PFSK-1 (cell line): ENCODE data around the gene FBXL2. TPM values are rescaled to one million over a fixed set of nuclear protein-coding genes. Genes with fewer than 3 reads are reported as not detected.

Experiments
- FOXP2 ChIP-seq: optimal IDR thresholded peaks from 2 replicates; pipeline ENCODE3; 2011; ENCODE audit warnings: borderline replicate concordance, control low read depth, inconsistent platforms; ENCODE audit not compliant: insufficient read depth; ENCODE audit errors: extremely low read length, extremely low read depth
- POLR2AphosphoS5 ChIP-seq: IDR thresholded peaks from 2 replicates; pipeline ENCODE4 v1.6.1; 2012; ENCODE audit warnings: low read depth, mild to moderate bottlenecking, control low read depth, low read length, moderate library complexity
- SIN3A ChIP-seq: IDR thresholded peaks from 2 replicates; pipeline ENCODE4 v1.6.1; 2012; ENCODE audit warnings: mild to moderate bottlenecking, low read length, moderate library complexity, borderline replicate concordance; ENCODE audit not compliant: insufficient read depth
- TAF1 ChIP-seq: IDR thresholded peaks from 2 replicates; pipeline ENCODE4 v1.6.1; 2012; ENCODE audit warnings: low read length, control low read depth, borderline replicate concordance; ENCODE audit not compliant: insufficient read depth
- polyA plus RNA-seq: library from polyadenylated mRNA; unstranded; fragments of >200 nt; gene quantifications from one replicate; pipeline ENCODE4 v1.2.1, GENCODE V29; 2012; ENCODE audit warnings: low read depth, missing spikeins; ENCODE audit not compliant: insufficient read length
- TF ChIP-seq, protein P1 (sequence below), 2 experiments: IDR thresholded peaks; 2 replicates each; pipeline versions ENCODE4 v1.6.1 to v1.8.0; 2011 to 2012; ENCODE audit warnings: low read depth in 2 of 2, low read length in 2 of 2, control low read depth in 1 of 2, inconsistent platforms in 1 of 2, mild to moderate bottlenecking in 1 of 2, moderate library complexity in 1 of 2; ENCODE audit not compliant: insufficient read depth in 1 of 2

The FBXL2 gene
- polyA plus RNA-seq = 2.3 TPM

- TF ChIP-seq, protein P1, sequence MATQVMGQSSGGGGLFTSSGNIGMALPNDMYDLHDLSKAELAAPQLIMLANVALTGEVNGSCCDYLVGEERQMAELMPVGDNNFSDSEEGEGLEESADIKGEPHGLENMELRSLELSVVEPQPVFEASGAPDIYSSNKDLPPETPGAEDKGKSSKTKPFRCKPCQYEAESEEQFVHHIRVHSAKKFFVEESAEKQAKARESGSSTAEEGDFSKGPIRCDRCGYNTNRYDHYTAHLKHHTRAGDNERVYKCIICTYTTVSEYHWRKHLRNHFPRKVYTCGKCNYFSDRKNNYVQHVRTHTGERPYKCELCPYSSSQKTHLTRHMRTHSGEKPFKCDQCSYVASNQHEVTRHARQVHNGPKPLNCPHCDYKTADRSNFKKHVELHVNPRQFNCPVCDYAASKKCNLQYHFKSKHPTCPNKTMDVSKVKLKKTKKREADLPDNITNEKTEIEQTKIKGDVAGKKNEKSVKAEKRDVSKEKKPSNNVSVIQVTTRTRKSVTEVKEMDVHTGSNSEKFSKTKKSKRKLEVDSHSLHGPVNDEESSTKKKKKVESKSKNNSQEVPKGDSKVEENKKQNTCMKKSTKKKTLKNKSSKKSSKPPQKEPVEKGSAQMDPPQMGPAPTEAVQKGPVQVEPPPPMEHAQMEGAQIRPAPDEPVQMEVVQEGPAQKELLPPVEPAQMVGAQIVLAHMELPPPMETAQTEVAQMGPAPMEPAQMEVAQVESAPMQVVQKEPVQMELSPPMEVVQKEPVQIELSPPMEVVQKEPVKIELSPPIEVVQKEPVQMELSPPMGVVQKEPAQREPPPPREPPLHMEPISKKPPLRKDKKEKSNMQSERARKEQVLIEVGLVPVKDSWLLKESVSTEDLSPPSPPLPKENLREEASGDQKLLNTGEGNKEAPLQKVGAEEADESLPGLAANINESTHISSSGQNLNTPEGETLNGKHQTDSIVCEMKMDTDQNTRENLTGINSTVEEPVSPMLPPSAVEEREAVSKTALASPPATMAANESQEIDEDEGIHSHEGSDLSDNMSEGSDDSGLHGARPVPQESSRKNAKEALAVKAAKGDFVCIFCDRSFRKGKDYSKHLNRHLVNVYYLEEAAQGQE (IDR thresholded peaks at IDR 0.05; ENCODE audit: insufficient read depth in 1 of 2, low read depth in 2 of 2, low read length in 2 of 2) = no peak
- peak; percentile 65 for TF ChIP-seq FOXP2
- TF ChIP-seq TAF1 = no peak
- TF ChIP-seq SIN3A = no peak
Measured at GRCh38 chr3:33277193-33277882, at the start of gene FBXL2. Gene FBXL2, plus strand, starts transcription at chr3:33277442. Its CDS starts 71 bp downstream, at chr3:33277513.

- TF ChIP-seq SIN3A (no peak), FOXP2 (no peak)
Measured at GRCh38 chr3:33229066-33229465, 48.2 kb upstream of the FBXL2 start.

DNA sequence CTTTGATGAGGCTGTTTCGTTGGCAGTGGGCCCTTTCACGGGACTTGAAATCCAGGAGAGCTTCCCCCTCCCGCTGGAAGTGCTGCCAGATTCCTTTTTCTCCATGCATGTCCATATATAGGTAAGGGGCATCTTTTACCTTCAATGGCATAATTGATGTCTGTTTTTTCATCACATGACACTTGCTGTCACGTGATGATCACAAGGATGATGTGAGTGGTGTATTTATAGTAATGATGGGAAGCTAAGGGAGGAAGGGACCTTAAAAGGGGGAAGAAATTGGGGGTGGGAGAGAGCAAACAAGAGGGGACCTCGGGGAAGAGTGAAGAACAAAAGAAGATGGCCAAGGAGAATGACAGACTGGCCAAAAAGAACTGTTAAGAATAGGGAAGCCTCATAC is 47.3 kb upstream of the FBXL2 start:
- TF ChIP-seq POLR2AphosphoS5 (no peak), SIN3A (no peak), FOXP2 (no peak), TAF1 (no peak)
- TF ChIP-seq, protein P1 (IDR thresholded peaks at IDR 0.05; ENCODE audit: insufficient read depth in 1 of 2, low read depth in 2 of 2, low read length in 2 of 2) = no peak

- no peak for TF ChIP-seq TAF1
- no peak for TF ChIP-seq SIN3A
- TF ChIP-seq, protein P1 (IDR thresholded peaks at IDR 0.05; ENCODE audit: insufficient read depth in 1 of 2, low read depth in 2 of 2, low read length in 2 of 2) = no peak
- TF ChIP-seq FOXP2 = no peak
- TF ChIP-seq POLR2AphosphoS5 = no peak
Measured at GRCh38 chr3:33231756-33232465, 45.3 kb upstream of the FBXL2 start.

DNA sequence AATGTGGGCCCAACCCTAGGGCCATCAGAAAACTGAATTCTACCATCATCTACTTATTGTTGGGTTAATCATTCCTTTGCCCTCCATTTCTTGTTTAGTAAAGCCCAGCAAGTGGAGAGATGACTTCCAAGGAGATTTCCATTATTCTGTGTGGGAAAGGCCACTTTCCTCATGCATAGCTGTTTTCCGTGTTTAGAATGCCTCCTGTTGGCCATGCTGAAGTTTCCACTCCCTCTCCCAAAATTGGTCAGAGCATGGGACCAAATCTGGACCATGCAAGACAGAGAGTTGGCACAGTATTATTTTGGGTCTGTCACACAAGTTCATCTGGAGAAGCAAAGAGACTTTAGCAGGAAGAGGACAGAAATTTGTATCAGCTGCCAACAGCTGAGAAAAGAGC is 43.4 kb upstream of the FBXL2 start:
- no peak for TF ChIP-seq POLR2AphosphoS5
- TF ChIP-seq, protein P1 (IDR thresholded peaks at IDR 0.05; ENCODE audit: insufficient read depth in 1 of 2, low read depth in 2 of 2, low read length in 2 of 2) = no peak
- TF ChIP-seq TAF1 = no peak
- TF ChIP-seq FOXP2 = no peak
- TF ChIP-seq SIN3A = no peak
